Mesenchymal stem cell (in vitro differentiated cells and primary cell): ENCODE data around the gene OR2B6.
"Not testable (repeated sequence)": the region's sequence is repeated elsewhere in the genome, so short reads cannot be mapped to it uniquely, and the experiment has no call there.

ENCODE experiments used
- DNase-seq: peaks from one replicate; pipeline ENCODE4 v3.0.0-alpha.2; 2013
- H2AFZ ChIP-seq: one replicate; pipeline ENCODE4 v1.6.1; 2013; ENCODE audit warnings: low read depth, mild to moderate bottlenecking, control low read depth, inconsistent platforms, low read length, moderate library complexity
- H2AK5ac ChIP-seq: 2 replicates; pipeline ENCODE4 v1.6.1; 2013; ENCODE audit warnings: low read length, moderate library complexity, mild to moderate bottlenecking, inconsistent platforms; ENCODE audit not compliant: severe bottlenecking
- H2BK120ac ChIP-seq: one replicate; pipeline ENCODE4 v1.6.1; 2013; ENCODE audit warnings: low read depth, mild to moderate bottlenecking, inconsistent platforms, low read length, moderate library complexity
- H2BK12ac ChIP-seq, 2 experiments: one replicate each; pipeline ENCODE4 v1.6.1; 2013; ENCODE audit warnings: inconsistent platforms in 2 of 2, low read length in 2 of 2, mild to moderate bottlenecking in 2 of 2, moderate library complexity in 2 of 2, control low read depth in 1 of 2
- H2BK15ac ChIP-seq: one replicate; pipeline ENCODE4 v1.6.1; 2013; ENCODE audit warnings: mild to moderate bottlenecking, low read depth, inconsistent platforms; ENCODE audit not compliant: poor library complexity, severe bottlenecking
- H2BK5ac ChIP-seq: 2 replicates; pipeline ENCODE4 v1.6.1; 2013; ENCODE audit warnings: low read depth, mild to moderate bottlenecking, low read length, control low read depth, inconsistent platforms; ENCODE audit not compliant: poor library complexity, severe bottlenecking
- H3K14ac ChIP-seq, 2 experiments: one replicate each; pipeline ENCODE4 v1.6.1; 2013; ENCODE audit warnings: inconsistent platforms in 2 of 2, low read length in 2 of 2, control low read depth in 1 of 2, mild to moderate bottlenecking in 1 of 2, moderate library complexity in 1 of 2
- H3K18ac ChIP-seq, 2 experiments: one replicate each; pipeline ENCODE4 v1.6.1; 2013; ENCODE audit warnings: inconsistent platforms in 2 of 2, low read length in 2 of 2, control low read depth in 1 of 2, low read depth in 1 of 2, mild to moderate bottlenecking in 1 of 2
- H3K23ac ChIP-seq, 2 experiments: one replicate each; pipeline ENCODE4 v1.6.1; 2013; ENCODE audit warnings: inconsistent platforms in 2 of 2, low read length in 2 of 2, mild to moderate bottlenecking in 2 of 2, moderate library complexity in 2 of 2, control low read depth in 1 of 2
- H3K27ac ChIP-seq: 2 replicates; pipeline ENCODE4 v1.5.1; 2013; ENCODE audit warnings: mild to moderate bottlenecking, moderate library complexity, low read length, control low read depth, inconsistent platforms; ENCODE audit not compliant: poor library complexity, severe bottlenecking
- H3K27me3 ChIP-seq, 2 experiments: 2 replicates each; pipeline versions ENCODE4 v1.6.1 to v1.7.0; 2013; ENCODE audit warnings: low read length in 2 of 2, mild to moderate bottlenecking in 2 of 2, moderate library complexity in 2 of 2, control low read depth in 1 of 2, inconsistent platforms in 1 of 2; ENCODE audit not compliant: control insufficient read depth in 1 of 2, insufficient read depth in 1 of 2
- H3K36me3 ChIP-seq, 2 experiments: 2 replicates each; pipeline versions ENCODE4 v1.6.1 to v1.7.0; 2013; ENCODE audit warnings: low read length in 2 of 2, control low read depth in 1 of 2, inconsistent platforms in 1 of 2, low read depth in 1 of 2, mild to moderate bottlenecking in 1 of 2; ENCODE audit not compliant: insufficient read depth in 2 of 2, control insufficient read depth in 1 of 2
- H3K4ac ChIP-seq, 2 experiments: one replicate each; pipeline ENCODE4 v1.6.1; 2013; ENCODE audit warnings: inconsistent platforms in 2 of 2, low read length in 2 of 2, mild to moderate bottlenecking in 2 of 2, moderate library complexity in 2 of 2, control low read depth in 1 of 2, low read depth in 1 of 2
- H3K4me1 ChIP-seq: 2 replicates; pipeline ENCODE4 v1.6.1; 2013; ENCODE audit warnings: low read depth, low read length, control low read depth; ENCODE audit not compliant: control insufficient read depth, insufficient read depth
- H3K4me2 ChIP-seq: 2 replicates; pipeline ENCODE4 v1.6.1; 2013; ENCODE audit warnings: low read length, mild to moderate bottlenecking, inconsistent platforms; ENCODE audit not compliant: poor library complexity, severe bottlenecking
- H3K4me3 ChIP-seq, 2 experiments: 2 replicates each; pipeline versions ENCODE4 v1.5.1 to v1.7.0; 2013; ENCODE audit warnings: low read length in 2 of 2, mild to moderate bottlenecking in 2 of 2, control low read depth in 1 of 2, low read depth in 1 of 2; ENCODE audit not compliant: insufficient read depth in 1 of 2
- H3K79me1 ChIP-seq: replicated peaks from 2 replicates; pipeline ENCODE4 v1.6.1; 2013; ENCODE audit warnings: mild to moderate bottlenecking, control low read depth, low read length, inconsistent platforms; ENCODE audit not compliant: poor library complexity, severe bottlenecking
- H3K9ac ChIP-seq: 2 replicates; pipeline ENCODE4 v1.7.0; 2013; ENCODE audit warnings: mild to moderate bottlenecking, low read length, moderate library complexity
- H3K9me3 ChIP-seq: 2 replicates; pipeline ENCODE4 v1.7.0; 2013; ENCODE audit warnings: mild to moderate bottlenecking, low read length; ENCODE audit not compliant: control insufficient read depth
- H4K8ac ChIP-seq: one replicate; pipeline ENCODE4 v1.6.1; 2013; ENCODE audit warnings: inconsistent platforms, mild to moderate bottlenecking, low read length, moderate library complexity
- H4K91ac ChIP-seq: one replicate; pipeline ENCODE4 v1.6.1; 2013; ENCODE audit warnings: mild to moderate bottlenecking, low read length, inconsistent platforms
- WGBS: methylation state at CpG from one replicate; pipeline ENCODE4 v1.1.7; 2013; ENCODE audit warnings: mixed read lengths; 5-methylcytosine and 5-hydroxymethylcytosine counted together

The OR2B6 gene

DNA sequence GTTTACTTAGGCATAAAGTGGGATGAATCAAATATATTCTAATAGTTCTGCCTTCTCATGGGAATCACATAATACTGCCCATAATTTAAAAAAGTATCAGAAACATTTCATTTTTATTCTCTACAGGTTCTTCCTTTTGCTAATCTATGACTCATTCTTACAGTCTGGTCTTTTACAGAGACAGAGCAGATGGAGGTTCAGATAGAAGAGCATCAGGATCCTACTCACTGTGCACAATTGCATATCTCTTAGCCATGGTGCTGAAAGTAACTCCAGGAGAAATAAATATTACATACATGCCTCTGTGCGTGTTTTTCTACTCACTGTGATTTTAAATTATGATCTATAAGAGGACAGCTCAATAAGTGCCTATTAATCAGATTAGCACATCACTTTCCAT, 16.3 kb upstream of the OR2B6 start:
- Histone ChIP-seq H3K79me1 (no peaks in the 10 kb centered on the region), H3K18ac (no peak overlapping the region), H3K4me2 (no peak overlapping the region), H3K23ac (no peak overlapping the region), H2AK5ac (no peak overlapping the region), H2BK15ac (no peak overlapping the region), H3K27ac (no peak overlapping the region), H3K4ac (no peak overlapping the region), H3K9me3 (no peaks in the 10 kb centered on the region), H4K8ac (no peak overlapping the region), H3K14ac (no peak overlapping the region), H4K91ac (no peak overlapping the region), H3K4me1 (peaks cover 3% of the 10 kb centered on the region), H3K9ac (no peak overlapping the region), H2BK5ac (no peak overlapping the region), H3K4me3 (no peak overlapping the region), H3K36me3 (no peaks in the 10 kb centered on the region), H3K27me3 (peaks cover 0 to 6% of the 10 kb centered on the region in 2 experiments), H2AFZ (no peak overlapping the region), H2BK12ac (no peak overlapping the region), H2BK120ac (no peak overlapping the region)
- DNase-seq: no peak
- 67% methylated on average over 1 of the region's 1 CpG for WGBS

- not testable (repeated sequence) for H2BK15ac ChIP-seq, H3K9me3 ChIP-seq, H3K4me3 ChIP-seq, H3K79me1 ChIP-seq, H3K23ac ChIP-seq, H2AK5ac ChIP-seq, H2BK5ac ChIP-seq, H2AFZ ChIP-seq, H3K14ac ChIP-seq, H4K91ac ChIP-seq, H3K4ac ChIP-seq, H3K27me3 ChIP-seq, DNase-seq, H3K9ac ChIP-seq, H3K4me1 ChIP-seq, H3K36me3 ChIP-seq, H2BK120ac ChIP-seq, H3K27ac ChIP-seq, H3K18ac ChIP-seq, H2BK12ac ChIP-seq, H4K8ac ChIP-seq, H3K4me2 ChIP-seq
- 59% methylated on average over 6 of the region's 6 CpGs for WGBS
These were observed 14.0 kb upstream of the OR2B6 start for GRCh38 chr6:27943072-27943471.

DNA sequence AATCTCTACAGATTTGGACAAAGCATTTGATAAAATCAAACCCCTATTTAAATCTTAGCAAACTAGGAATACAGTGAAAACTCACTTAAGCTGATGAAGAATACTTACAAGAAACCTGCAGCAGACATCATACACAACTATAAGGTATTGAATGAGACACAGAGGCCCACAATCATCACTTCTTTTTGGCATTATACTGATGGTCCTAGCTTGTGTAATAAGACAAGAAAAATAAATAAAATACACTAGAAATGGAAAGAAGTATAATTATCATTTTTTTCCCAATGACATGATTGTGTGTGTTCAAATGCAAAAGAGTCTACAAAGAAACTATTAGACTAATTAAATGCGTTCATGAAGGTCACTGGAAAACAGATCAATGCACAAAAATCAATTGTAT, 8.8 kb upstream of the OR2B6 start:
- Histone ChIP-seq H3K18ac (no peak overlapping the region), H3K36me3 (no peaks in the 10 kb centered on the region), H3K4me2 (no peak overlapping the region), H2AK5ac (no peak overlapping the region), H2BK5ac (no peak overlapping the region), H4K8ac (no peak overlapping the region), H3K23ac (no peak overlapping the region), H3K9me3 (no peaks in the 10 kb centered on the region), H3K4me1 (no peaks in the 10 kb centered on the region), H3K79me1 (no peaks in the 10 kb centered on the region), H2BK12ac (no peak overlapping the region), H4K91ac (no peak overlapping the region), H2AFZ (no peak overlapping the region), H3K27me3 (no peaks in the 10 kb centered on the region), H3K14ac (no peak overlapping the region), H2BK15ac (no peak overlapping the region), H3K4ac (no peak overlapping the region), H3K9ac (no peak overlapping the region), H2BK120ac (no peak overlapping the region), H3K27ac (no peak overlapping the region), H3K4me3 (no peak overlapping the region)
- DNase-seq: no peak
- no CpG with 5 or more reads among the region's 1 CpG for WGBS

- Histone ChIP-seq H3K27ac (no peak overlapping the region), H3K4me1 (no peaks in the 10 kb centered on the region), H3K27me3 (no peaks in the 10 kb centered on the region), H3K79me1 (no peaks in the 10 kb centered on the region), H2AK5ac (no peak overlapping the region), H3K4me3 (no peak overlapping the region), H3K9me3 (no peaks in the 10 kb centered on the region), H3K18ac (no peak overlapping the region), H3K4me2 (no peak overlapping the region), H2BK12ac (no peak overlapping the region), H4K8ac (no peak overlapping the region), H3K4ac (no peak overlapping the region), H2BK5ac (no peak overlapping the region), H3K23ac (no peak overlapping the region), H3K14ac (no peak overlapping the region), H3K9ac (no peak overlapping the region), H2BK120ac (no peak overlapping the region), H3K36me3 (no peaks in the 10 kb centered on the region), H2BK15ac (no peak overlapping the region), H4K91ac (no peak overlapping the region), H2AFZ (no peak overlapping the region)
- no peak for DNase-seq
- WGBS: no CpG with 5 or more reads among the region's 1 CpG
These were observed 6.0 kb upstream of the OR2B6 start for GRCh38 chr6:27951040-27951439.
